Liver (tissue), 3 donors: ENCODE data around the gene NCAPG2.

ENCODE experiments used
- FOXA1 ChIP-seq: IDR thresholded peaks from 2 replicates; pipeline ENCODE4 v1.6.1; 2016; ENCODE audit warnings: antibody characterized with exemption
- SP1 ChIP-seq: IDR thresholded peaks from 2 replicates; pipeline ENCODE4 v1.6.1; 2018; ENCODE audit warnings: antibody characterized with exemption, mild to moderate bottlenecking
- TF ChIP-seq, protein P1 (sequence below): fragments of 150-350 bp; IDR thresholded peaks from 2 replicates; pipeline ENCODE4 v1.5.1; 2017; ENCODE audit warnings: improper control_type of control experiment, low read depth, low read length; ENCODE audit not compliant: missing input control
- donor health status: healthy.
- donor health status: healthy.

DNA sequence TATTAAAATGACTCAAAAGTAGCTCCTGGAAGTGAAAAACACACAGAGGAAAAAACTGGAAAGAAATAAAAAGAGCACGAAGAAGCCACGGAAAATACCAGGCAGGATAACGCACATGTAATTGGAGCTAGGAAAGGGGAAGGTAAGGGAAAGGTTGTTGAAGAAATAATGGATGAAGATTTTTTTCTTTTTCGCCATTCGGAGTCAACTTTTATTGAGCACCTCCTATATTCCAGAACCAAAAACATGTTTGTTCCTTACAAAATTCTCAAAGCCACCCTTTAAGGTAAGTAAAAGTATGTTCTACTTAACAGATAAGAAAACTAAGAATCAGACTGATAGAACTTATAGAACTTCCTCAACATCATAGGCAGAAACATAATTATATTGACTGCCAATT is 84.2 kb downstream of the NCAPG2 start:
- TF ChIP-seq SP1 (no peak), FOXA1 (no peak)
- TF ChIP-seq, protein P1, sequence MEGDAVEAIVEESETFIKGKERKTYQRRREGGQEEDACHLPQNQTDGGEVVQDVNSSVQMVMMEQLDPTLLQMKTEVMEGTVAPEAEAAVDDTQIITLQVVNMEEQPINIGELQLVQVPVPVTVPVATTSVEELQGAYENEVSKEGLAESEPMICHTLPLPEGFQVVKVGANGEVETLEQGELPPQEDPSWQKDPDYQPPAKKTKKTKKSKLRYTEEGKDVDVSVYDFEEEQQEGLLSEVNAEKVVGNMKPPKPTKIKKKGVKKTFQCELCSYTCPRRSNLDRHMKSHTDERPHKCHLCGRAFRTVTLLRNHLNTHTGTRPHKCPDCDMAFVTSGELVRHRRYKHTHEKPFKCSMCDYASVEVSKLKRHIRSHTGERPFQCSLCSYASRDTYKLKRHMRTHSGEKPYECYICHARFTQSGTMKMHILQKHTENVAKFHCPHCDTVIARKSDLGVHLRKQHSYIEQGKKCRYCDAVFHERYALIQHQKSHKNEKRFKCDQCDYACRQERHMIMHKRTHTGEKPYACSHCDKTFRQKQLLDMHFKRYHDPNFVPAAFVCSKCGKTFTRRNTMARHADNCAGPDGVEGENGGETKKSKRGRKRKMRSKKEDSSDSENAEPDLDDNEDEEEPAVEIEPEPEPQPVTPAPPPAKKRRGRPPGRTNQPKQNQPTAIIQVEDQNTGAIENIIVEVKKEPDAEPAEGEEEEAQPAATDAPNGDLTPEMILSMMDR = no peak
